Calu3 (cell line): ENCODE results near the gene PITPNM1. TPM values are rescaled to one million over a fixed set of nuclear protein-coding genes. Genes with fewer than 3 reads are reported as not detected.

Experiments used
- BruUV-seq: library from RNA; stranded (reverse); fragments of 400-500 nt; replicated peaks from 2 replicates; lab custom pipeline; 2021; lab: Mats Ljungman, UMichigan
- CTCF ChIA-PET: fragments of 300-600 bp; sonication (Branson Sonifier 250); formaldehyde crosslinking; loops from one replicate; lab custom pipeline; 2022; ENCODE audit warnings: antibody characterized with exemption; lab: Charles Lee
- DNase-seq: peaks from one replicate; pipeline ENCODE4 v3.0.0; 2022
- H3K27ac Mint-ChIP-seq: one replicate; pipeline ENCODE4 v1.8.0; 2022; ENCODE audit warnings: mixed read lengths; ENCODE audit not compliant: unreplicated experiment
- H3K27me3 Mint-ChIP-seq: one replicate; pipeline ENCODE4 v1.8.0; 2022; ENCODE audit warnings: mixed read lengths; ENCODE audit not compliant: unreplicated experiment
- H3K36me3 Mint-ChIP-seq: one replicate; pipeline ENCODE4 v1.8.0; 2022; ENCODE audit warnings: mild to moderate bottlenecking, moderate library complexity, mixed read lengths; ENCODE audit not compliant: insufficient read depth, unreplicated experiment
- H3K4me1 Mint-ChIP-seq: one replicate; pipeline ENCODE4 v1.8.0; 2022; ENCODE audit warnings: mild to moderate bottlenecking, low read depth, mixed read lengths; ENCODE audit not compliant: unreplicated experiment
- H3K4me3 Mint-ChIP-seq: one replicate; pipeline ENCODE4 v1.8.0; 2022; ENCODE audit warnings: mild to moderate bottlenecking, low read depth, moderate library complexity, mixed read lengths; ENCODE audit not compliant: unreplicated experiment
- H3K9me3 Mint-ChIP-seq: one replicate; pipeline ENCODE4 v1.8.0; 2022; ENCODE audit warnings: low read depth, mixed read lengths; ENCODE audit not compliant: unreplicated experiment
- CTCF ChIP-seq: fragments of 200-600 bp; IDR thresholded peaks from one replicate; pipeline ENCODE4 v1.8.0; 2022; ENCODE audit warnings: antibody characterized with exemption; ENCODE audit not compliant: unreplicated experiment
- intact Hi-C: fragments of 100-400 bp; cut with micrococcal nuclease; formaldehyde crosslinking; loops from one replicate; pipeline ENCODE4 v1.10.0; 2022; ENCODE audit not compliant: unreplicated experiment
- total RNA-seq: library from RNA; stranded (reverse); gene quantifications from 2 replicates; pipeline ENCODE4 v1.2.3, GENCODE V29; 2022

PITPNM1 gene
- total RNA-seq, 1 experiment from 2014 or later = 70.5 TPM

GRCh38 chr11:67530282-67530592, 25.1 kb upstream of the PITPNM1 start:
- peaks cover 4% of the 10 kb centered on the region for H3K36me3 Mint-ChIP-seq
- CTCF ChIA-PET = interaction anchor here (0.6 kb wide), 1 partner anchor 1596 kb away, joined by 3 read pairs; no protein-coding TSS in a partner anchor
- intact Hi-C loops = no loop called here
- H3K4me1 Mint-ChIP-seq = peaks cover 5% of the 10 kb centered on the region
- no peak for TF ChIP-seq CTCF
- BruUV-seq = no TSS peak
- no peak for DNase-seq
- peaks cover 22% of the 10 kb centered on the region for H3K9me3 Mint-ChIP-seq
- peaks cover 19% of the 10 kb centered on the region for H3K27me3 Mint-ChIP-seq
- H3K27ac Mint-ChIP-seq = no peak overlapping the region
- no peak overlapping the region for H3K4me3 Mint-ChIP-seq

GRCh38 chr11:67528376-67528775, 23.2 kb upstream of the PITPNM1 start:
- peaks cover 5% of the 10 kb centered on the region for H3K4me1 Mint-ChIP-seq
- BruUV-seq = no TSS peak
- H3K9me3 Mint-ChIP-seq = peaks cover 14% of the 10 kb centered on the region
- intact Hi-C loops = no loop called here
- peaks cover 32% of the 10 kb centered on the region for H3K27me3 Mint-ChIP-seq
- H3K4me3 Mint-ChIP-seq = no peak overlapping the region
- no peak for TF ChIP-seq CTCF
- CTCF ChIA-PET = no interaction called here
- no peak overlapping the region for H3K27ac Mint-ChIP-seq
- DNase-seq = no peak
- no peaks in the 10 kb centered on the region for H3K36me3 Mint-ChIP-seq

GRCh38 chr11:67525275-67525976, 20.3 kb upstream of the PITPNM1 start:
- no peaks in the 10 kb centered on the region for H3K36me3 Mint-ChIP-seq
- BruUV-seq = no TSS peak
- DNase-seq = no peak
- H3K27me3 Mint-ChIP-seq = peaks cover 46% of the 10 kb centered on the region
- TF ChIP-seq CTCF = no peak
- no peak overlapping the region for H3K4me3 Mint-ChIP-seq
- CTCF ChIA-PET = no interaction called here
- H3K27ac Mint-ChIP-seq = no peak overlapping the region
- intact Hi-C loops = no loop called here
- peaks cover 5% of the 10 kb centered on the region for H3K4me1 Mint-ChIP-seq
- H3K9me3 Mint-ChIP-seq = peaks cover 11% of the 10 kb centered on the region

- H3K27me3 Mint-ChIP-seq = peaks cover 46% of the 10 kb centered on the region
- H3K4me3 Mint-ChIP-seq = no peak overlapping the region
- intact Hi-C loops = no loop called here
- no peak for TF ChIP-seq CTCF
- H3K27ac Mint-ChIP-seq = no peak overlapping the region
- no peak for DNase-seq
- no TSS peak for BruUV-seq
- CTCF ChIA-PET = no interaction called here
- peaks cover 5% of the 10 kb centered on the region for H3K4me1 Mint-ChIP-seq
- H3K9me3 Mint-ChIP-seq = peaks cover 11% of the 10 kb centered on the region
- H3K36me3 Mint-ChIP-seq = no peaks in the 10 kb centered on the region
Observed at GRCh38 chr11:67524480-67524808, 19.3 kb upstream of the PITPNM1 start.
